Neural progenitor cell (in vitro differentiated cells): ENCODE data around the gene EXOC6B. TPM values are rescaled to one million over a fixed set of nuclear protein-coding genes. Genes with fewer than 3 reads are reported as not detected.

Experiments used
- DNase-seq: peaks from one replicate; pipeline ENCODE4 v3.0.0-alpha.2; 2016; ENCODE audit warnings: low spot score
- H2AFZ ChIP-seq: fragments of 200-600 bp; sonication (generic); replicated peaks from 2 replicates; pipeline ENCODE4 v1.6.1; 2016; ENCODE audit warnings: antibody characterized with exemption
- H3F3A ChIP-seq: fragments of 200-600 bp; sonication (generic); 2 replicates; pipeline ENCODE4 v1.6.1; 2016; ENCODE audit warnings: antibody characterized with exemption, low read depth
- H3K27ac ChIP-seq: fragments of 200-600 bp; sonication (generic); 2 replicates; pipeline ENCODE4 v1.5.1; 2016; ENCODE audit warnings: mild to moderate bottlenecking
- H3K27me3 ChIP-seq: fragments of 200-600 bp; sonication (generic); 2 replicates; pipeline ENCODE4 v1.6.1; 2016; ENCODE audit warnings: mild to moderate bottlenecking, moderate library complexity
- H3K36me3 ChIP-seq: fragments of 200-600 bp; sonication (generic); 2 replicates; pipeline ENCODE4 v1.5.1; 2016
- H3K4me1 ChIP-seq: fragments of 200-600 bp; sonication (generic); 2 replicates; pipeline ENCODE4 v1.6.1; 2016; ENCODE audit warnings: mixed run types
- H3K4me2 ChIP-seq: fragments of 200-600 bp; sonication (generic); 2 replicates; pipeline ENCODE4 v1.6.1; 2016
- H3K4me3 ChIP-seq: fragments of 200-600 bp; sonication (generic); 2 replicates; pipeline ENCODE4 v1.5.1; 2016
- H3K79me2 ChIP-seq: fragments of 200-600 bp; sonication (generic); 2 replicates; pipeline ENCODE4 v1.6.1; 2016; ENCODE audit warnings: low read depth
- H3K9ac ChIP-seq: fragments of 200-600 bp; sonication (generic); 2 replicates; pipeline ENCODE4 v1.6.1; 2016
- H3K9me3 ChIP-seq: fragments of 200-600 bp; sonication (generic); 2 replicates; pipeline ENCODE4 v1.5.1; 2016; ENCODE audit warnings: low read depth
- H4K20me1 ChIP-seq: fragments of 200-600 bp; sonication (generic); 2 replicates; pipeline ENCODE4 v1.6.1; 2016; ENCODE audit warnings: low read depth
- H3K27ac Mint-ChIP-seq: 3 replicates; pipeline ENCODE4 v1.8.0; 2021; ENCODE audit warnings: mixed read lengths
- H3K27me3 Mint-ChIP-seq: 2 replicates; pipeline ENCODE4 v1.8.0; 2022; ENCODE audit warnings: low read depth, mild to moderate bottlenecking, inconsistent platforms, moderate library complexity, mixed read lengths; ENCODE audit not compliant: insufficient read depth
- H3K36me3 Mint-ChIP-seq: 3 replicates; pipeline ENCODE4 v1.8.0; 2021; ENCODE audit warnings: mixed read lengths
- H3K4me1 Mint-ChIP-seq: 3 replicates; pipeline ENCODE4 v1.8.0; 2021; ENCODE audit warnings: mixed read lengths
- H3K4me3 Mint-ChIP-seq: 3 replicates; pipeline ENCODE4 v1.8.0; 2021; ENCODE audit warnings: mild to moderate bottlenecking, moderate library complexity, mixed read lengths
- H3K9me3 Mint-ChIP-seq: 3 replicates; pipeline ENCODE4 v1.8.0; 2020; ENCODE audit warnings: mixed read lengths
- EZH2 ChIP-seq: fragments of 200-600 bp; sonication (generic); IDR thresholded peaks from 2 replicates; pipeline ENCODE4 v1.6.1; 2017; ENCODE audit warnings: antibody characterized with exemption, mild to moderate bottlenecking, moderate library complexity
- EZH2phosphoT487 ChIP-seq: fragments of 200-600 bp; sonication (generic); IDR thresholded peaks from 2 replicates; pipeline ENCODE4 v1.6.1; 2017; ENCODE audit warnings: antibody characterized with exemption
- total RNA-seq: library from RNA; depleted of rRNA; stranded (reverse); fragments of >200 nt; gene quantifications from 2 replicates; pipeline ENCODE4 v1.2.3, GENCODE V29; 2015; ENCODE audit warnings: low replicate concordance
- TF ChIP-seq, protein P1 (sequence below): fragments of 200-600 bp; sonication (generic); IDR thresholded peaks from 2 replicates; pipeline ENCODE4 v1.5.1; 2017; ENCODE audit warnings: antibody characterized with exemption, mild to moderate bottlenecking

EXOC6B gene
- total RNA-seq, 1 donor from 2014 or later = 41.2 TPM

DNA sequence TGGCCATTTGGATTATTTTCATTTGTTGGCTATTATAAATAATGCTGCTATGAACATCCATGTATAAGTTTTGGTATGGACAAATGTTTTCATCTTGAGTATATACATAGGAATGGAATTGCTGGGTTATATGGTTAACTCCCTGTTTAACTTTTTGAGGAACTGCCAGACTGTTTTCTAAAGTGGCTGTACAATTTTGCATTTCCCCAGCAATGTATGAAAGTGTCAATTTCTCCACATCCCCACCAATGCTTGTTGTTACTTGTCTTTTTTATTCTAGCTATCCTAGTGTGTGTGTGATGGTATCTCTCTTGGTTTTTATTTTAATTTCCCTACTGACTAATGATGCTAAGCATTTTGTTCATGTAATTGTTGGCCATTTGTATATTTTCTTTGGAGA lies 587.5 kb downstream of the EXOC6B start:
- Histone ChIP-seq H4K20me1 (no peaks in the 10 kb centered on the region), H3K27ac (no peak overlapping the region), H3K27me3 (no peaks in the 10 kb centered on the region), H2AFZ (no peak overlapping the region), H3K4me3 (no peak overlapping the region), H3K4me2 (no peak overlapping the region), H3K36me3 (no peaks in the 10 kb centered on the region), H3K4me1 (no peaks in the 10 kb centered on the region), H3K9me3 (no peaks in the 10 kb centered on the region), H3K9ac (no peak overlapping the region), H3K79me2 (no peaks in the 10 kb centered on the region), H3F3A (no peaks in the 10 kb centered on the region)
- H3K9me3 Mint-ChIP-seq = no peaks in the 10 kb centered on the region
- no peaks in the 10 kb centered on the region for H3K36me3 Mint-ChIP-seq
- no peaks in the 10 kb centered on the region for H3K27me3 Mint-ChIP-seq
- no peak overlapping the region for H3K4me3 Mint-ChIP-seq
- no peak overlapping the region for H3K27ac Mint-ChIP-seq
- no peaks in the 10 kb centered on the region for H3K4me1 Mint-ChIP-seq
- TF ChIP-seq EZH2phosphoT487 (no peak), EZH2 (no peak)
- TF ChIP-seq, protein P1, sequence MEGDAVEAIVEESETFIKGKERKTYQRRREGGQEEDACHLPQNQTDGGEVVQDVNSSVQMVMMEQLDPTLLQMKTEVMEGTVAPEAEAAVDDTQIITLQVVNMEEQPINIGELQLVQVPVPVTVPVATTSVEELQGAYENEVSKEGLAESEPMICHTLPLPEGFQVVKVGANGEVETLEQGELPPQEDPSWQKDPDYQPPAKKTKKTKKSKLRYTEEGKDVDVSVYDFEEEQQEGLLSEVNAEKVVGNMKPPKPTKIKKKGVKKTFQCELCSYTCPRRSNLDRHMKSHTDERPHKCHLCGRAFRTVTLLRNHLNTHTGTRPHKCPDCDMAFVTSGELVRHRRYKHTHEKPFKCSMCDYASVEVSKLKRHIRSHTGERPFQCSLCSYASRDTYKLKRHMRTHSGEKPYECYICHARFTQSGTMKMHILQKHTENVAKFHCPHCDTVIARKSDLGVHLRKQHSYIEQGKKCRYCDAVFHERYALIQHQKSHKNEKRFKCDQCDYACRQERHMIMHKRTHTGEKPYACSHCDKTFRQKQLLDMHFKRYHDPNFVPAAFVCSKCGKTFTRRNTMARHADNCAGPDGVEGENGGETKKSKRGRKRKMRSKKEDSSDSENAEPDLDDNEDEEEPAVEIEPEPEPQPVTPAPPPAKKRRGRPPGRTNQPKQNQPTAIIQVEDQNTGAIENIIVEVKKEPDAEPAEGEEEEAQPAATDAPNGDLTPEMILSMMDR = no peak
- DNase-seq = no peak

- Mint-ChIP-seq H3K27me3 (no peaks in the 10 kb centered on the region), H3K36me3 (no peaks in the 10 kb centered on the region), H3K4me1 (no peaks in the 10 kb centered on the region), H3K9me3 (no peaks in the 10 kb centered on the region), H3K27ac (no peak overlapping the region), H3K4me3 (no peak overlapping the region)
- no peak for TF ChIP-seq EZH2
- TF ChIP-seq EZH2phosphoT487 = no peak
- TF ChIP-seq, protein P1 = no peak
- no peak overlapping the region for H3K9ac ChIP-seq
- H3F3A ChIP-seq = no peaks in the 10 kb centered on the region
- no peaks in the 10 kb centered on the region for H4K20me1 ChIP-seq
- no peak for DNase-seq
- H2AFZ ChIP-seq = no peak overlapping the region
- no peaks in the 10 kb centered on the region for H3K79me2 ChIP-seq
- no peaks in the 10 kb centered on the region for H3K4me1 ChIP-seq
- no peak overlapping the region for H3K4me2 ChIP-seq
- H3K36me3 ChIP-seq = no peaks in the 10 kb centered on the region
- no peaks in the 10 kb centered on the region for H3K9me3 ChIP-seq
- H3K4me3 ChIP-seq = no peak overlapping the region
- H3K27me3 ChIP-seq = no peaks in the 10 kb centered on the region
- no peak overlapping the region for H3K27ac ChIP-seq
These were observed 588.3 kb downstream of the EXOC6B start for GRCh38 chr2:72237549-72237948.

GRCh38 chr2:72236445-72237067 lies 589.3 kb downstream of the EXOC6B start:
- H4K20me1 ChIP-seq = no peaks in the 10 kb centered on the region
- no peak for DNase-seq
- H2AFZ ChIP-seq = no peak overlapping the region
- no peaks in the 10 kb centered on the region for H3K4me1 Mint-ChIP-seq
- H3K4me3 Mint-ChIP-seq = no peak overlapping the region
- no peak overlapping the region for H3K27ac ChIP-seq
- TF ChIP-seq EZH2phosphoT487 (no peak), EZH2 (no peak)
- no peak overlapping the region for H3K4me2 ChIP-seq
- H3F3A ChIP-seq = no peaks in the 10 kb centered on the region
- H3K9me3 Mint-ChIP-seq = no peaks in the 10 kb centered on the region
- no peak overlapping the region for H3K27ac Mint-ChIP-seq
- no peaks in the 10 kb centered on the region for H3K36me3 ChIP-seq
- H3K27me3 ChIP-seq = no peaks in the 10 kb centered on the region
- no peak overlapping the region for H3K9ac ChIP-seq
- no peaks in the 10 kb centered on the region for H3K9me3 ChIP-seq
- H3K36me3 Mint-ChIP-seq = no peaks in the 10 kb centered on the region
- no peak overlapping the region for H3K4me3 ChIP-seq
- H3K4me1 ChIP-seq = no peaks in the 10 kb centered on the region
- H3K27me3 Mint-ChIP-seq = no peaks in the 10 kb centered on the region
- no peaks in the 10 kb centered on the region for H3K79me2 ChIP-seq

DNA sequence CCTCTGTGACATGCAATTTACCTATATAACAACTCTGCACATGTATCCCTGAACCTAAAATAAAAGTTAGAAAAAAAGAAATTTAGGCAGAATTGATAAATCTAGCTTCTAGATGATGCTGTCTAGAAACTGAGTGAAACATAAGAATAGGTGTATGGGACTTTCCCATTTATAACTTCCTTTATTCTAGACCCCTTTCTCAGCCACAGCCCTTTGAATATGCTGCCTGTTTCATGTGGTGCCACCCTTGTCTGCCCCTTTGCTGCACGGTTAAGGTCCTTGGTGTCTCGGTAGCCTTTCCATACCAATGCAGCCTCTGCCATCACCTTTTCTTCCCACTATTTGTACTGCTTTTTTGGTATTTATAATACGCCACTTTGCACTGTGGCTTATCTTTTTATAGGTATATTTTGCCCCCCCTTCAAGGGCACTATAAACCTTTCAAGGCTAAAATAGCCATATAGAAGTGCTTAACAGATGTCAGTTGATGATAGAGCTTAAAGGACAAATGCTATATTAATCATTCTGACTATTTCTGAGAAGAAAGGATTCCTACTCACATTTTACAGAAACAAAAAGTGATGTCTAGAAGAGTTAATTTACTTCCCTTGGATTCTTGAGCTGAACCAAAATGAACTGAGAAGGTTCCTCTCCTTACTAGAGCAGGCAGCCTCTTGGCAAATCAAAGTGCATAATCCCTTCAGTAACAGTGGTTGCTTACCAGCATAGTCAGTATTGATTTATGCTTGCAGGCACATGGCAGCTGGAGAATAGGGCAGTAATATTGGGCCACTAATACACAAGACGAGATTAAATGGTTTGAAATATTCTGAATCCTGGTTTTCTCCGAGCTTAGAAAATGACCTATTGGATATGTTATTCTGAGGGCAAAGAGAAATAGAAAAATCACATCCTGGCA lies 590.1 kb downstream of the EXOC6B start:
- Histone ChIP-seq H3K4me3 (no peak overlapping the region), H3K9me3 (no peaks in the 10 kb centered on the region), H3K79me2 (no peaks in the 10 kb centered on the region), H3K27me3 (no peaks in the 10 kb centered on the region), H4K20me1 (no peaks in the 10 kb centered on the region), H3K36me3 (no peaks in the 10 kb centered on the region), H3K9ac (no peak overlapping the region), H2AFZ (no peak overlapping the region), H3K4me2 (no peak overlapping the region), H3F3A (no peaks in the 10 kb centered on the region), H3K4me1 (no peaks in the 10 kb centered on the region), H3K27ac (no peak overlapping the region)
- H3K4me1 Mint-ChIP-seq = no peaks in the 10 kb centered on the region
- TF ChIP-seq EZH2 (no peak), EZH2phosphoT487 (no peak)
- TF ChIP-seq, protein P1 = no peak
- H3K27me3 Mint-ChIP-seq = no peaks in the 10 kb centered on the region
- no peaks in the 10 kb centered on the region for H3K9me3 Mint-ChIP-seq
- H3K27ac Mint-ChIP-seq = no peak overlapping the region
- H3K4me3 Mint-ChIP-seq = no peak overlapping the region
- no peak for DNase-seq
- no peaks in the 10 kb centered on the region for H3K36me3 Mint-ChIP-seq
